NT2/D1 (cell line): ENCODE measurements around the gene VRK3.
A peak's percentile ranks its signal among the peaks of the same experiment; 100 is the strongest.
"Not testable (repeated sequence)": the region's sequence is repeated elsewhere in the genome, so short reads cannot be mapped to it uniquely, and the experiment has no call there.

Experiments
- DNase-seq: peaks from one replicate; pipeline ENCODE4 v3.0.0-alpha.2; 2011; ENCODE audit warnings: low read depth, low spot score
- H3K27me3 ChIP-seq: 2 replicates; pipeline ENCODE4 v1.6.0; 2011; ENCODE audit warnings: mild to moderate bottlenecking; ENCODE audit not compliant: insufficient read length, insufficient read depth
- H3K36me3 ChIP-seq: 2 replicates; pipeline ENCODE4 v1.6.1; 2011; ENCODE audit warnings: mild to moderate bottlenecking, low read length, mixed read lengths; ENCODE audit not compliant: insufficient read depth, insufficient read length
- H3K4me1 ChIP-seq: 2 replicates; pipeline ENCODE4 v1.5.1; 2011; ENCODE audit not compliant: insufficient read depth, insufficient read length
- H3K4me3 ChIP-seq: 2 replicates; pipeline ENCODE4 v1.5.1; 2011; ENCODE audit warnings: low read depth; ENCODE audit not compliant: insufficient read length
- H3K9ac ChIP-seq: 2 replicates; pipeline ENCODE4 v1.6.0; 2011; ENCODE audit warnings: low read depth; ENCODE audit not compliant: insufficient read length
- H3K9me3 ChIP-seq: 2 replicates; pipeline ENCODE4 v1.5.1; 2011; ENCODE audit warnings: mild to moderate bottlenecking, low read length; ENCODE audit not compliant: insufficient read depth
- SUZ12 ChIP-seq: IDR thresholded peaks from 2 replicates; pipeline ENCODE4 v1.6.1; 2011; ENCODE audit not compliant: insufficient read length, insufficient read depth; ENCODE audit errors: extremely low read depth
- YY1 ChIP-seq: IDR thresholded peaks from 2 replicates; pipeline ENCODE4 v1.6.1; 2011; ENCODE audit not compliant: insufficient read length, insufficient read depth
- ZNF274 ChIP-seq: IDR thresholded peaks from 2 replicates; pipeline ENCODE4 v1.6.1; 2011; ENCODE audit warnings: mild to moderate bottlenecking, low read depth, low read length

Gene VRK3

GRCh38 chr19:50058425-50058824, 33.3 kb upstream of the VRK3 start:
- TF ChIP-seq YY1 (no peak), SUZ12 (no peak), ZNF274 (no peak)
- Histone ChIP-seq H3K27me3 (no peaks in the 10 kb centered on the region), H3K36me3 (no peaks in the 10 kb centered on the region), H3K9ac (no peak overlapping the region), H3K4me3 (no peak overlapping the region), H3K9me3 (peaks cover 30% of the 10 kb centered on the region), H3K4me1 (no peaks in the 10 kb centered on the region)
- DNase-seq = no peak

- DNase-seq = no peak
- Histone ChIP-seq H3K9ac (no peak overlapping the region), H3K4me3 (no peak overlapping the region), H3K4me1 (peaks cover 2% of the 10 kb centered on the region), H3K36me3 (peaks cover 6% of the 10 kb centered on the region), H3K27me3 (no peaks in the 10 kb centered on the region), H3K9me3 (peaks cover under 1% of the 10 kb centered on the region; the same call in 1 of the 2 replicates)
- TF ChIP-seq ZNF274 (no peak), YY1 (no peak)
Observed at GRCh38 chr19:50053119-50053518, 27.9 kb upstream of the VRK3 start.

GRCh38 chr19:50051964-50052363, 26.8 kb upstream of the VRK3 start:
- TF ChIP-seq ZNF274 = no peak
- TF ChIP-seq SUZ12 = no peak
- no peak for TF ChIP-seq YY1
- Histone ChIP-seq H3K9me3 (no peaks in the 10 kb centered on the region), H3K4me3 (no peak overlapping the region)

GRCh38 chr19:50051228-50051895, 26.2 kb upstream of the VRK3 start:
- Histone ChIP-seq H3K36me3 (peaks cover 24% of the 10 kb centered on the region), H3K4me3 (peak overlapping the region; percentile 75)
- H3K27me3 ChIP-seq, H3K9ac ChIP-seq, H3K4me1 ChIP-seq, H3K9me3 ChIP-seq, DNase-seq: not testable (repeated sequence)

More at GRCh38 chr19:50051964-50052363, 26.8 kb upstream of the VRK3 start:
- H3K4me1 ChIP-seq = peaks cover 2% of the 10 kb centered on the region
- H3K9ac ChIP-seq = no peak overlapping the region
- peaks cover 18% of the 10 kb centered on the region for H3K36me3 ChIP-seq
- H3K27me3 ChIP-seq = no peaks in the 10 kb centered on the region
- DNase-seq = no peak

GRCh38 chr19:50050406-50051227, 25.4 kb upstream of the VRK3 start:
- Histone ChIP-seq H3K36me3 (peaks cover 31% of the 10 kb centered on the region), H3K9ac (peak overlapping the region; percentile 32), H3K4me1 (peaks cover 2% of the 10 kb centered on the region), H3K27me3 (no peaks in the 10 kb centered on the region), H3K4me3 (peak overlapping the region; percentile 75), H3K9me3 (peaks cover 13% of the 10 kb centered on the region)
- no peak for TF ChIP-seq SUZ12
- peak; percentile 35 for DNase-seq

GRCh38 chr19:50047671-50048070, 22.5 kb upstream of the VRK3 start:
- H3K27me3 ChIP-seq = no peaks in the 10 kb centered on the region
- TF ChIP-seq SUZ12 (no peak), YY1 (no peak), ZNF274 (no peak)
- peaks cover 40% of the 10 kb centered on the region for H3K9me3 ChIP-seq
- H3K36me3 ChIP-seq = peaks cover 60% of the 10 kb centered on the region
- H3K4me3 ChIP-seq = no peak overlapping the region
- no peak for DNase-seq
- H3K9ac ChIP-seq = no peak overlapping the region
- peaks cover 2% of the 10 kb centered on the region for H3K4me1 ChIP-seq

- no peaks in the 10 kb centered on the region for H3K27me3 ChIP-seq
- DNase-seq = peak; percentile 33
- peaks cover 2% of the 10 kb centered on the region for H3K4me1 ChIP-seq
- H3K9ac ChIP-seq = no peak overlapping the region
- H3K9me3 ChIP-seq = peaks cover 48% of the 10 kb centered on the region
- peaks cover 68% of the 10 kb centered on the region for H3K36me3 ChIP-seq
- TF ChIP-seq YY1 = no peak
- TF ChIP-seq SUZ12 = no peak
- no peak for TF ChIP-seq ZNF274
- no peak overlapping the region for H3K4me3 ChIP-seq
Observed at GRCh38 chr19:50046649-50047503, 21.7 kb upstream of the VRK3 start.
